ENCODE data around the gene DAW1.

Gene DAW1

GRCh38 chr2:227871375-227871791 lies at the start of gene DAW1:
Gene DAW1 (plus strand): TSS chr2:227871631. CDS start chr2:227871690, 59 bp downstream.
- peak within 1 kb of the TSS; percentile 14 to 58 for H3K27ac ChIP-seq
- DNase-seq (ENCODE audit: low spot score): no peak
- peak within 1 kb of the TSS; percentile 70 for H3K4me3 ChIP-seq
- TF ChIP-seq CTCF (IDR thresholded peaks at IDR 0.05): no peak

- TF ChIP-seq CTCF (IDR thresholded peaks at IDR 0.05): no peak
- H3K4me3 ChIP-seq: no peak overlapping the region
- no peak for DNase-seq (ENCODE audit: low spot score)
- no peak overlapping the region for H3K27ac ChIP-seq
Observed at GRCh38 chr2:227822416-227823003, 48.9 kb upstream of the DAW1 start.

- TF ChIP-seq CTCF (IDR thresholded peaks at IDR 0.05): no peak
- DNase-seq (ENCODE audit: low spot score): no peak
Observed at GRCh38 chr2:227823922-227824321, 47.5 kb upstream of the DAW1 start.

GRCh38 chr2:227824711-227825110 lies 46.7 kb upstream of the DAW1 start:
- TF ChIP-seq CTCF (IDR thresholded peaks at IDR 0.05): no peak
- H3K4me3 ChIP-seq: no peak overlapping the region

More at GRCh38 chr2:227823922-227824321, 47.5 kb upstream of the DAW1 start:
- no peak overlapping the region for H3K4me3 ChIP-seq
- no peak overlapping the region for H3K27ac ChIP-seq

GRCh38 chr2:227826019-227826521 lies 45.4 kb upstream of the DAW1 start:
- Histone ChIP-seq H3K27ac (no peak overlapping the region), H3K4me3 (no peak overlapping the region)
- no peak for DNase-seq (ENCODE audit: low spot score)
- TF ChIP-seq CTCF (IDR thresholded peaks at IDR 0.05): no peak

More at GRCh38 chr2:227824711-227825110, 46.7 kb upstream of the DAW1 start:
- no peak overlapping the region for H3K27ac ChIP-seq
- DNase-seq (ENCODE audit: low spot score): no peak

GRCh38 chr2:227826563-227826962 lies 44.9 kb upstream of the DAW1 start:
- TF ChIP-seq CTCF (IDR thresholded peaks at IDR 0.05): no peak
- Histone ChIP-seq H3K27ac (no peak overlapping the region), H3K4me3 (no peak overlapping the region)
- no peak for DNase-seq (ENCODE audit: low spot score)

GRCh38 chr2:227827143-227827542 lies 44.3 kb upstream of the DAW1 start:
- Histone ChIP-seq H3K27ac (no peak overlapping the region), H3K4me3 (no peak overlapping the region)
- no peak for DNase-seq (ENCODE audit: low spot score)
- no peak for TF ChIP-seq CTCF (IDR thresholded peaks at IDR 0.05)

Measured in coronary artery (tissue), 2 donors.